ENCODE measurements around the gene FLVCR2.

Gene FLVCR2

DNA sequence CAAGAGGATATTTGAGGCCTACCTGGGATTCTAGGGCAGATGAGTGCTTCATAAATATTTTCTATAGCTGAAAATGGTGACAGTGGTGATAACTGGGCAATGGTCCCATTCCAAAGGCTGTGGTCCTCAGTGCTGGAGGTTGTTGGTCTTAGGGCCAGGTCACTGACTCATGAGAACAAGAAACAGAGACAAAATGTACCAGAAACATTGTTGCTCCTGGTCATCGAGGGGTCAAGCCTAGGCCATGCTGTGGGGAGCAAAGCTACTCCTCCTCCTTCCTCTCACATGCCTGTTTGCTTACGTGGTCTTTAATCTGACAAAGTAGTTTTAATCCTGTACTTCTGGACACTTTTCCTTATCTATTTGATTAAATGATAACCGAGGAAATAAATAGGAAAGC, 48.4 kb downstream of the FLVCR2 start:
- no peak overlapping the region for H3K4me3 ChIP-seq (ENCODE audit: low read depth, low read length)
- TF ChIP-seq CTCF (IDR thresholded peaks at IDR 0.05; ENCODE audit: low read depth, low read length, missing control alignments), result no peak
- no peak for DNase-seq (ENCODE audit: low read depth)

- H3K4me3 ChIP-seq (ENCODE audit: low read depth, low read length), result no peak overlapping the region
- no peak for DNase-seq (ENCODE audit: low read depth)
- no peak for TF ChIP-seq CTCF (IDR thresholded peaks at IDR 0.05; ENCODE audit: low read depth, low read length, missing control alignments)
These were observed 49.0 kb downstream of the FLVCR2 start for GRCh38 chr14:75627406-75627805.

DNA sequence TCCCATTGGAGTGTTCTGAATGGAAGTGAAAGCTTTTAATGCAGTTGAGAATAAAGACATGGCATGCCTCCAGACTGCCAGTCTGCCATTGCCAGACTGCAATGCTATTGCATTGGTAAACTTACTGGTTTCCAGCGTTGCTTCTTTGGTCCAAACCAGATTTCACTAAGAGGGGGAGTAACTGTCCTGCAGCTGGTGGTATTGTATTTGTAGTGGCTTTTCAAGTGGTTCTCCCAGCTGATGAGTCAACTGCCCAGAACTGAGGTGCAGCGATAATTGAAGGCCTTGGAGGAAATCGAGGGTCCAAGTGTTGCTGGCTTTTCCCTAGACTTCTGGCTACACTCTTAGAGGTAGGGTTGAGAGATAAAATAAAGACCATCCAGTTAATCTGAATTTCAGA, 50.4 kb downstream of the FLVCR2 start:
- no peak for TF ChIP-seq CTCF (IDR thresholded peaks at IDR 0.05; ENCODE audit: low read depth, low read length, missing control alignments)
- no peak for DNase-seq (ENCODE audit: low read depth)
- H3K4me3 ChIP-seq (ENCODE audit: low read depth, low read length), result no peak overlapping the region

DNA sequence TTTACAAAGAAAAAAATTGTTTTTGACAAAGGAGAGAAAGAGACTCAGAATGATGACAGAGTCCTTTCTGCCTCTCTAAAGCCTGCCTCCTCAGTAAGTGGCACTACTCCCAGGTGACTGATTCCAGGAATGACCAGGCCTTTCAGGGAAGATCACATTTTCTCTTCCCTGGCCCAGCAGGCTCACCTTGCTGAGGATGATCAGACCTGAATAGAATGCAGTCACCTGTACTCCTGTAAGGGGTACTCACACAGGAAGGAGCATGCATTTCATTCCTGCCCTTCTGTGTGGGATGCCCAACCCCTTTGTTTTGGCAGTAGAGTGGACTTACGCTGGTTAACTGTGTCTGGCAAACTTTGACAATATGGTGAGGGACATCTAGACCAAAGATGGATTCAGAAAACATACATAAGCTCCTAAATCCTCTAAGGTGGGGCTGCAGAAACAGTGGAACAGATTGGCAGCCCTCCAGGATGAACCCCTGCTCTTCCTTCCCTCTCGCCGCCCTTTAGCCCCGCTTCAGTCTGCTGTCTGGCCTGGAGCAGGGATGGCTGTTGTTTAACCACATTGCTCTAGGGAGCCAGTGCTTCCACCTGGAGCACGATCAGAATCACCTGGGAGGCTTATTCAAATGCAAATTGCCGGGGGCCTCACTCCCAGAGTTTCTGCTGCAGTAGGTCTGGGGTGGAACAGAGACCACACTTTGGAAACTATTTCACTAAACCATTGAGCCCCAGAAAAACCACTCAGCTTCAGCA, 52.5 kb downstream of the FLVCR2 start:
- no peak for DNase-seq (ENCODE audit: low read depth)
- no peak for TF ChIP-seq CTCF (IDR thresholded peaks at IDR 0.05; ENCODE audit: low read depth, low read length, missing control alignments)
- no peak overlapping the region for H3K4me3 ChIP-seq (ENCODE audit: low read depth, low read length)

DNA sequence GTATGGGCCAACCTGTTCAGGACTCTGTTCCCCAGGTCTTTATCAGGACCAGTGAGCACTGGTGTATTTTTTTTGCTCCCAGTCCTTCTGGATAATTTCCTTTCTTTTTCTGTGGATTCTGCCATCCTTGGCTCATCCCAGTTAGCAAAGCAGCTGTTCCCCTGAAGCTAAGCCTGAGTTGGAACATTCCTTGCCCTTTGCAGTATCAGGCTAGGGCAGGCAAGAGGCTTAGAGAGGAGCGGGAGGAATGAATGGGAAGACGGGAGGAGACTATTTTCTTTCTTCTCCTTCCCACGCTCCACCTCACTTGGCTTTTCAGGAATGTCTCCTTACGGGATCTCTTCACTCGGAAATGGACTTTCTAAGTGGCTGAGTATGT, 53.0 kb downstream of the FLVCR2 start:
- no peak for TF ChIP-seq CTCF (IDR thresholded peaks at IDR 0.05; ENCODE audit: low read depth, low read length, missing control alignments)
- no peak for DNase-seq (ENCODE audit: low read depth)
- H3K4me3 ChIP-seq (ENCODE audit: low read depth, low read length), result no peak overlapping the region

DNA sequence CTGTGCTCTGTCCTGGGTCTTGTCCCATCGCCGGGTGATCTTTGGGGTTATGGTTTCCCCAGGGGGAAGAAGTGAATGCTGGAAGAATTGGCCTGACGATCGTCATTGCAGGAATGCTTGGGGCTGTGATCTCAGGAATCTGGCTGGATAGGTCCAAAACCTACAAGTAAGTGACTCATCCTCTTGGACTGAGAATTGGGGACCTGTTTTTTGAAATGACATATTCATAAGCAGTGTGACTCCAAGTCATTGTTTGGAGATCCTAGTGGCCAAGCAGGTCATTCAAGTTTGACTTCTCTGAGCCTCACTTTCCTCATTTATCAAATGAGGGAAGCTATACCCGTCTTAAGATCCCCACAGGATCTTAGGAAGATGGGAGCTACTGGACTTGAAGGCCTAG, 56.4 kb downstream of the FLVCR2 start:
- no peak for DNase-seq (ENCODE audit: low read depth)
- H3K4me3 ChIP-seq (ENCODE audit: low read depth, low read length), result no peak overlapping the region
- no peak for TF ChIP-seq CTCF (IDR thresholded peaks at IDR 0.05; ENCODE audit: low read depth, low read length, missing control alignments)

DNA sequence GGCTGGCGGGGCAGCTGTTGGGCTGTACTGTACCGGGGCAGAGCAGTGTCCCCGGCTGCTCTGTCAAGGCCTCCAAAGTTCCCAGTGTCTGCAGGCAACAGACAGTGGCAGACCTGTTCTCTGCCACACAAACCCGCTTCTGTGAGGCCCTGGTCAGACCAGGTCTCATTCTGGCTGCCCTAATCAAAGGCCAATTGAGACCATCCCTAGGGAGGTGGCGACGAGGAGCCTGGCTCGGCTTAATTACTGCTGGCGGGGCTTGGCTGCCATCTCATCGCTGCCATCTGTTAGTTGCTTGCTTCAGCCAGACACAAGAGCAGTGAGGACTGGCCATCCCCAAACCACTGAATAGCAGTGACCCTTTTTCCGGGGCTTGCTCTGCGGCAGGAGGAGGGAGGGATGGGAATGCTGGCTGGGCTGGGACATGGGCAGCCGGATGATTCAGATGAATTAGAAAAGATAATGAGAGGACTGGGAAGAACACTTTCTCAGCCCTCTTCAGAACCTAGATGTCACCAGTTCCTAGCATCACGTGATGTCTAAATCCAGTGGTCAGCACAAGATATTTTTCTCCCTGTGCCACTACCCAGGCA, 57.8 kb downstream of the FLVCR2 start:
- no peak for TF ChIP-seq CTCF (IDR thresholded peaks at IDR 0.05; ENCODE audit: low read depth, low read length, missing control alignments)
- no peak for DNase-seq (ENCODE audit: low read depth)
- no peak overlapping the region for H3K4me3 ChIP-seq (ENCODE audit: low read depth, low read length)

Measured in GM12864 (cell line).